Endothelial cell of umbilical vein (primary cell): ENCODE measurements around the gene TRAPPC2L. TPM values are rescaled to one million over a fixed set of nuclear protein-coding genes. Genes with fewer than 3 reads are reported as not detected.

Experiments
- BruUV-seq: library from RNA; stranded (reverse); fragments of 400-500 nt; replicated peaks from 2 replicates; lab custom pipeline; 2021; lab: Mats Ljungman, UMichigan
- CTCF ChIA-PET: fragments of 300-600, 350-600 bp; sonication (Branson Sonifier 250); formaldehyde crosslinking; loops from one replicate; lab custom pipeline; 2021; ENCODE audit warnings: antibody characterized with exemption, inconsistent platforms; lab: Charles Lee
- POLR2A ChIA-PET: fragments of 300-600, 350-600 bp; sonication (Branson Sonifier 250); formaldehyde crosslinking; loops from one replicate; lab custom pipeline; 2021; ENCODE audit warnings: antibody characterized with exemption, inconsistent platforms; lab: Charles Lee
- DNase-seq: peaks from one replicate; pipeline ENCODE4 v3.0.0-alpha.2; 2011; ENCODE audit warnings: low read depth, low spot score
- FAIRE-seq: peaks from 2 replicates; lab custom pipeline; 2011; peaks lifted over from hg19 to GRCh38; lab: Jason Lieb, UNC
- H2AFZ ChIP-seq: 2 replicates; pipeline ENCODE4 v1.6.0; 2012; ENCODE audit warnings: low read depth, low read length, control low read depth, inconsistent platforms
- H3K27ac ChIP-seq: 2 replicates; pipeline ENCODE4 v1.5.1; 2011; ENCODE audit warnings: low read depth, mild to moderate bottlenecking, control low read depth, low read length, moderate library complexity; ENCODE audit not compliant: insufficient read depth
- H3K27me3 ChIP-seq, 2 experiments: 2 replicates each; pipeline versions ENCODE4 v1.6.0 to v1.6.1; 2011; ENCODE audit warnings: low read length in 2 of 2, mixed read lengths in 1 of 2; ENCODE audit not compliant: control insufficient read depth in 2 of 2, insufficient read depth in 2 of 2
- H3K36me3 ChIP-seq, 2 experiments: 2 replicates in 1 of 2; 3 replicates in 1 of 2; pipeline ENCODE4 v1.5.1; 2011; ENCODE audit warnings: low read length in 2 of 2, mild to moderate bottlenecking in 1 of 2, moderate library complexity in 1 of 2; ENCODE audit not compliant: control insufficient read depth in 2 of 2, insufficient read depth in 2 of 2; ENCODE audit errors: extremely low read depth in 1 of 2
- H3K4me1 ChIP-seq: 3 replicates; pipeline ENCODE4 v1.5.1; 2011; ENCODE audit warnings: mild to moderate bottlenecking, low read length; ENCODE audit not compliant: control insufficient read depth, insufficient read depth; ENCODE audit errors: extremely low read depth
- H3K4me2 ChIP-seq: 2 replicates; pipeline ENCODE4 v1.6.1; 2011; ENCODE audit warnings: low read length, control low read depth, mixed read lengths; ENCODE audit not compliant: insufficient read depth
- H3K4me3 ChIP-seq, 3 experiments: fragments of 200-600 bp in 1 of 3; sonication (generic), shearing (Covaris generic) in 1 of 3; replicated peaks in 1 of 3; 2 replicates each; pipeline ENCODE4 v1.5.1; 2011 to 2016; ENCODE audit warnings: control low read depth in 3 of 3, low read length in 3 of 3, mild to moderate bottlenecking in 2 of 3, inconsistent platforms in 1 of 3, low read depth in 1 of 3, moderate library complexity in 1 of 3; ENCODE audit not compliant: insufficient read depth in 1 of 3
- H3K79me2 ChIP-seq: 2 replicates; pipeline ENCODE4 v1.6.0; 2012; ENCODE audit warnings: low read length, inconsistent platforms; ENCODE audit not compliant: control insufficient read depth, insufficient read depth
- H3K9ac ChIP-seq: replicated peaks from 2 replicates; pipeline ENCODE3; 2011; ENCODE audit warnings: low read length, control low read depth; ENCODE audit not compliant: insufficient read depth; ENCODE audit errors: extremely low read depth
- H3K9me1 ChIP-seq: replicated peaks from 3 replicates; pipeline ENCODE4 v1.6.0; 2011; ENCODE audit warnings: mild to moderate bottlenecking, low read length; ENCODE audit not compliant: control insufficient read depth, insufficient read depth; ENCODE audit errors: extremely low read depth
- H3K9me3 ChIP-seq: replicated peaks from 2 replicates; pipeline ENCODE4 v1.5.1; 2012; ENCODE audit warnings: low read length, inconsistent platforms; ENCODE audit not compliant: control insufficient read depth, insufficient read depth
- H4K20me1 ChIP-seq: replicated peaks from 2 replicates; pipeline ENCODE3; 2011; ENCODE audit warnings: mild to moderate bottlenecking, low read length; ENCODE audit not compliant: control insufficient read depth, insufficient read depth; ENCODE audit errors: extremely low read depth
- FOS ChIP-seq: IDR thresholded peaks from 2 replicates; pipeline ENCODE4 v1.6.1; 2011; ENCODE audit warnings: mild to moderate bottlenecking, low read length, moderate library complexity, borderline replicate concordance; ENCODE audit not compliant: insufficient read depth
- GATA2 ChIP-seq: IDR thresholded peaks from 2 replicates; pipeline ENCODE4 v1.7.0; 2011; ENCODE audit warnings: low read depth, mild to moderate bottlenecking, moderate library complexity, mixed read lengths, low read length; ENCODE audit not compliant: insufficient read length, insufficient read depth
- JUN ChIP-seq: IDR thresholded peaks from 2 replicates; pipeline ENCODE4 v1.6.1; 2011; ENCODE audit warnings: borderline replicate concordance, low read depth; ENCODE audit not compliant: insufficient read length, insufficient read depth
- MYC ChIP-seq: IDR thresholded peaks from one replicate; pipeline ENCODE4 v1.6.1; 2011; ENCODE audit warnings: mild to moderate bottlenecking, low read depth, low read length
- dilution Hi-C: fragments of 300-500 bp; cut with MboI; formaldehyde crosslinking; loops from one replicate; pipeline ENCODE4 v1.15.0; 2019; ENCODE audit warnings: low sequenced_read_pairs; ENCODE audit not compliant: extremely low pct_ligation_motif_present
- intact Hi-C: fragments of 100-400 bp; cut with micrococcal nuclease; formaldehyde crosslinking; loops from one replicate; pipeline ENCODE4 v1.10.0; 2022
- polyA plus RNA-seq, 4 experiments: library from polyadenylated mRNA; depleted of rRNA in 3 of 4; stranded (reverse) in 3 of 4; unstranded in 1 of 4; fragments of >200 nt; gene quantifications; 2 replicates each; pipeline versions ENCODE4 v1.2.1 to v1.2.3, GENCODE V29; 2011 to 2012; ENCODE audit warnings: missing spikeins in 1 of 4
- total RNA-seq: library from RNA; stranded (reverse); gene quantifications from 2 replicates; pipeline ENCODE4 v1.2.3, GENCODE V29; 2021
- TF ChIP-seq, protein P1 (sequence below): IDR thresholded peaks from 2 replicates; pipeline ENCODE4 v1.6.1; 2011; ENCODE audit not compliant: insufficient read depth, insufficient read length

Gene TRAPPC2L
- total and polyA plus RNA-seq, 2 donors (not counting 3 experiments of a cell fraction or from before 2014, with no cell fraction given): 61.9 to 131 TPM

DNA sequence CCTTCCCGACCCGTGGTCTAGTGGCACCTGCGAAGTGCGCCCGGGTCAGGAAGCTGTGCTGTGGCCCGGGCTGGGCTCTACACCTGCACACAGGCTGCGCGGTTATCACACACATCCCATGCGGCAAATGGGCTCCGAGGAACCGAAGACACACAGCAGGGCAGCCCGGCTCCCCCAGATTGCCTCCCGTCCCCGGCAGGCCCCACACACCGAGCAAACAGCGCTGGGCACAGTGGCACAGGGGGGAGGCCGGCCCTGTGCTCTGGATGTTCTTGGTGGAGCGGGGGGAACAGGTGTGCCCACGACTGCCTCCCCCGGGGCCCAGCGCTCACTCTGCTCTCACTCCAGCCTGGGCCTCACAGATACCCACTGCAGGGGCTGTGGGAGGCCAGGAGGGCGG lies 38.4 kb downstream of the TRAPPC2L start:
- DNase-seq (no peak), FAIRE-seq (no peak)
- POLR2A ChIA-PET: no interaction called here
- Histone ChIP-seq H3K27me3 (no peaks in the 10 kb centered on the region), H3K4me3 (no peak overlapping the region), H3K4me2 (no peak overlapping the region), H3K27ac (no peak overlapping the region), H3K9me1 (no peaks in the 10 kb centered on the region), H2AFZ (no peak overlapping the region), H3K36me3 (no peaks in the 10 kb centered on the region), H3K79me2 (no peaks in the 10 kb centered on the region), H3K4me1 (no peaks in the 10 kb centered on the region), H3K9me3 (no peaks in the 10 kb centered on the region), H3K9ac (no peak overlapping the region), H4K20me1 (no peaks in the 10 kb centered on the region)
- TF ChIP-seq, protein P1, sequence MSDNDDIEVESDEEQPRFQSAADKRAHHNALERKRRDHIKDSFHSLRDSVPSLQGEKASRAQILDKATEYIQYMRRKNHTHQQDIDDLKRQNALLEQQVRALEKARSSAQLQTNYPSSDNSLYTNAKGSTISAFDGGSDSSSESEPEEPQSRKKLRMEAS: no peak
- TF ChIP-seq MYC (no peak), FOS (no peak), JUN (no peak), GATA2 (no peak)
- CTCF ChIA-PET: no interaction called here
- intact Hi-C loops (no loop called here), dilution Hi-C loops (no loop called here)
- BruUV-seq: no TSS peak

DNA sequence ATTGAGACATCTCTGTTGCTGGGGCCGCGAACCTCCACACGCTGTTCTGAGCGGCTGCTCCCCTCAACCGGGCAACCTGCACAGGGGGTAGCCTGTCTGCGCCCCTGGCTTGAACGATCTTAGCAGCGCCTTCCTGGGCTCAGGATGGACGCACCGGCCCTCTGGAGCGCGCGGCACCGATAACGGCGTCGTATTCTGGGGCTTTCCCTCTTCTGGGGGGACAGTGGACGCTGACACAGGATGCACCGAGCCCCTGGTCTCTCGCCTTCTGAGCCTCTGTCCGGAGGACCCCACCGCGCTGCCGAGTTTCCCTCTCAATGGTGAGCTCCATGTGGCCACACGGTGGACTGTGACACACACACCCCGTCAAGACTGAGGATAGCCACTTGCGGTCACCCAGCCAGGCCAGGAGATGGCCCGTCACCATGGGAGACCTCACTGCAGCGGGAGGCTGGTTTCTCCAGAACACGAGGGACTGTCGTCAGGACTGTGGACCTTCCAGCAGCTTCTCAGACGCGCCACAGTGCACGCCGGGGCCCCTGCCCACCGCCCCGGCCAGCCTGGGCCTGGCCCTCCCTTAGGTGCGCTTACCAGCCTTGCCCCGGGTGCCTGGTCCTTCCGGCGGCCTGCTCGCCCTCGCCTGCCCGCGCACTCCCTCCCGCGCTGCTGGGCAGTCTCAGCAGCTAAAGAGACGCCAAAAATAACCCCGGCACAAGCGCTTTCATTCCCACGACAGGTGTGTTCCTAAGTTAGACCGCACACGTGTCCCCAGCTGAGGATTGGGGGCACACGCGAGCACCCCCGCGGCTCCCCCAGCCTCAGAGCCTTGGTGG lies 39.5 kb downstream of the TRAPPC2L start:
- dilution Hi-C loops (no loop called here), intact Hi-C loops (no loop called here)
- BruUV-seq: no TSS peak
- no peaks in the 10 kb centered on the region for H3K27me3 ChIP-seq
- no peaks in the 10 kb centered on the region for H3K36me3 ChIP-seq
- no peaks in the 10 kb centered on the region for H3K79me2 ChIP-seq
- no peak overlapping the region for H3K4me3 ChIP-seq
- no peak overlapping the region for H3K4me2 ChIP-seq
- TF ChIP-seq MYC (no peak), GATA2 (no peak)
- TF ChIP-seq, protein P1: no peak
- H3K4me1 ChIP-seq: no peaks in the 10 kb centered on the region
- no peaks in the 10 kb centered on the region for H4K20me1 ChIP-seq
- DNase-seq (no peak), FAIRE-seq (no peak)
- H2AFZ ChIP-seq: no peak overlapping the region
- H3K9me1 ChIP-seq: no peaks in the 10 kb centered on the region
- H3K27ac ChIP-seq: no peak overlapping the region
- no peaks in the 10 kb centered on the region for H3K9me3 ChIP-seq
- H3K9ac ChIP-seq: no peak overlapping the region
- CTCF ChIA-PET: no interaction called here
- POLR2A ChIA-PET: no interaction called here
